Rectal smooth muscle tissue (tissue), 1 donor: Measurements from ENCODE around the gene SECISBP2.

Experiments
- H3K27ac ChIP-seq: one replicate; pipeline ENCODE4 v1.7.0; 2013; ENCODE audit warnings: low read depth, low read length, inconsistent platforms
- H3K27me3 ChIP-seq: one replicate; pipeline ENCODE4 v1.7.0; 2013; ENCODE audit warnings: low read length; ENCODE audit not compliant: control insufficient read depth, insufficient read depth
- H3K36me3 ChIP-seq: one replicate; pipeline ENCODE4 v1.7.0; 2013; ENCODE audit warnings: low read length; ENCODE audit not compliant: control insufficient read depth, insufficient read depth
- H3K4me1 ChIP-seq: one replicate; pipeline ENCODE4 v1.7.0; 2013; ENCODE audit warnings: low read length; ENCODE audit not compliant: control insufficient read depth, insufficient read depth
- H3K4me3 ChIP-seq: one replicate; pipeline ENCODE4 v1.7.0; 2013; ENCODE audit warnings: low read length
- H3K9ac ChIP-seq: one replicate; pipeline ENCODE4 v1.7.0; 2013; ENCODE audit warnings: low read length

The SECISBP2 gene

DNA sequence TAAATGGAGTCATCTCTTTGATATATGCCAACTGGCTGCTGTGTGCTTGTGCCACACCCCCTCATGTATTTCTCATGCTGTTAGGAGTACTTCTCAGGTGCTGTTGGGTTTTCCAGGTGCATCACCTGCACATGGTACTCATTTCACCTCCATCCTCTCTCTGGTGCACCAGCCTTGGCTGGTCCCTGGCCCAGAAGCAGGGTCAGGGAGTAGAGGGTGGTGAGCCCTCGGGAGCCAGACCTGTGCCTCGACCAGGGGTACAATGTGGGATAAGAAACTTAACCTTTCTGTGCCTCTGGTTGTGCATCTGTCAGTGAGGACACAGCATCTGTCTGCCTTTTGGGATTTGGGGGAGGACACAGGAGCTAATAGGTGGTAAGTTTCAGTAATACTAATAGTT, 38.5 kb downstream of the SECISBP2 start:
- Histone ChIP-seq H3K36me3 (peaks cover 54% of the 10 kb centered on the region), H3K27ac (no peak overlapping the region), H3K27me3 (no peaks in the 10 kb centered on the region)

GRCh38 chr9:89357331-89358197, 39.3 kb downstream of the SECISBP2 start:
- Histone ChIP-seq H3K4me3 (no peak overlapping the region), H3K9ac (no peak overlapping the region), H3K36me3 (peaks cover 57% of the 10 kb centered on the region), H3K27me3 (no peaks in the 10 kb centered on the region), H3K4me1 (no peaks in the 10 kb centered on the region), H3K27ac (no peak overlapping the region)

More for the DNA sequence above, 38.5 kb downstream of the SECISBP2 start:
- Histone ChIP-seq H3K4me1 (no peaks in the 10 kb centered on the region), H3K4me3 (no peak overlapping the region), H3K9ac (no peak overlapping the region)

GRCh38 chr9:89358376-89358916, 40.1 kb downstream of the SECISBP2 start:
- Histone ChIP-seq H3K27me3 (no peaks in the 10 kb centered on the region), H3K4me1 (no peaks in the 10 kb centered on the region), H3K9ac (no peak overlapping the region), H3K36me3 (peaks cover 54% of the 10 kb centered on the region), H3K27ac (no peak overlapping the region), H3K4me3 (no peak overlapping the region)

DNA sequence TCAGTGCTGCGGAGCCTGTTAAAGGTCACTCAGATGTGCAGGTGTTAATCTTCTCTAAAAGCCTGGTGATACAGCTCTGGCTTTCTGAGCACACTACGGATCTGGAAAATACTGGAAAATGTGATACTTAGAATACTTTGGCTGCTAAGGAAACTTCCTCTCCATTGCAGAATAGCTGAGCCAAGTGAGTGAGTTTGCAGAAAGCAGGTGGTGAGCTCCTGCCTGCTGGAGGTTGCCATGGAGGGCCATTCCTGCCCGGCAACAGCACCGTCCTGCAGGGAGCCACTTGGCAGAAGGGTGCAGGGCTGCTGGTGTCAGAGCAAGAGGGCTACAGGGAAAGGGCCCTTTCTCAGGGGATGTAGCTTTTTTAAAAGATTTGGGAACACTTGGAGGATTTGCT, 40.7 kb downstream of the SECISBP2 start:
- Histone ChIP-seq H3K9ac (no peak overlapping the region), H3K4me1 (no peaks in the 10 kb centered on the region), H3K27me3 (no peaks in the 10 kb centered on the region), H3K36me3 (peaks cover 52% of the 10 kb centered on the region), H3K27ac (no peak overlapping the region), H3K4me3 (no peak overlapping the region)

DNA sequence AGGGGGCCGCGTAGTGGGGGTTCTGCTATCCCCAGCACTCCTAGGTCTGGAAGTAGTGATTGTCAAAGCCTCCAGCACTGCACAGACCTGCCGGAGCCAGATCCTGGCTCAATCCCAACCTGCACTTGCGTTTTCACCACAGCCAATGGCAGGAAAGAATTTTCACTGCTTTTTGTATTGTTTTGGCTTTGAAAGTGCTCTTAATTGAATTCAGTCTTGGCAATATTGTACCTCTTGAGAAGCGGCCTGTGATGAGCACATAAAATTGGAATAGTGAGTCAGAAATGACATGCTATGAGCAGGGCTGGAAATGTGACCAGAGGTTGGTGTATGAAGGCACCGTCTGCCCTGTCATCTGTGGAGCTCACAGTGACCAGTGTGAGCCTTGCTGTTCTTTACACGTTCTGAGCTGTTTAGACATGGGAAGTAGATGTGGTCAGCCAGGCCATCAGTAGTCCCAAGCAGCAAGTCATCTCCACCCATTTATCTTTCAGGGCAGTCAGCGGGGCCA, 41.5 kb downstream of the SECISBP2 start:
- H3K4me1 ChIP-seq = no peaks in the 10 kb centered on the region
- no peak overlapping the region for H3K4me3 ChIP-seq
- H3K27ac ChIP-seq = no peak overlapping the region
- H3K36me3 ChIP-seq = peaks cover 45% of the 10 kb centered on the region
- H3K9ac ChIP-seq = no peak overlapping the region
- H3K27me3 ChIP-seq = no peaks in the 10 kb centered on the region

GRCh38 chr9:89360465-89360864, 42.2 kb downstream of the SECISBP2 start:
- H3K4me1 ChIP-seq = no peaks in the 10 kb centered on the region
- no peaks in the 10 kb centered on the region for H3K27me3 ChIP-seq
- peaks cover 39% of the 10 kb centered on the region for H3K36me3 ChIP-seq
- no peak overlapping the region for H3K27ac ChIP-seq
- no peak overlapping the region for H3K4me3 ChIP-seq
- H3K9ac ChIP-seq = no peak overlapping the region

DNA sequence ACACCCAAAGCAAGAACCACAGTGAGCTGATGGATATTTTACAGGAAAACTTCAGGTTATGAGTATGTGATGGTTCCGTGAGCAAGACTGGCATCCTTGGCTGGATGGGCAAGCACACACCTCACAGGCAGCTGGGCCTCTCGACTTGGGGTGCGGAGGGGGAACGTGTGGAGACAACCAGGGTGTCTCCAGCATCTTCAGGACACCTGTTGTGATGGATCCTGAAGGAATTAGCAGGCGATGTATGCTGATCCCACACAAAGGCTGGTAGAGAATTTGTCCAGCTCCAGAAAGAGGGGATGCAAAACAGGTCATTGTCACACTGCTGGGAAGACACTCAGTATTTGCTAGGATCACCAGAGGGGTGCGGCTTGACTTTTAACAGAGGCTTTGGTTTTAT, 42.7 kb downstream of the SECISBP2 start:
- H3K27ac ChIP-seq = no peak overlapping the region
- no peaks in the 10 kb centered on the region for H3K4me1 ChIP-seq
- no peaks in the 10 kb centered on the region for H3K27me3 ChIP-seq
- H3K9ac ChIP-seq = no peak overlapping the region
- peaks cover 39% of the 10 kb centered on the region for H3K36me3 ChIP-seq
- H3K4me3 ChIP-seq = no peak overlapping the region

GRCh38 chr9:89361816-89362646, 43.7 kb downstream of the SECISBP2 start:
- no peaks in the 10 kb centered on the region for H3K4me1 ChIP-seq
- H3K9ac ChIP-seq = no peak overlapping the region
- H3K36me3 ChIP-seq = peaks cover 32% of the 10 kb centered on the region
- H3K27ac ChIP-seq = no peak overlapping the region
- no peak overlapping the region for H3K4me3 ChIP-seq
- H3K27me3 ChIP-seq = no peaks in the 10 kb centered on the region

- Histone ChIP-seq H3K27me3 (no peaks in the 10 kb centered on the region), H3K9ac (no peak overlapping the region), H3K4me3 (no peak overlapping the region), H3K4me1 (no peaks in the 10 kb centered on the region), H3K36me3 (peaks cover 27% of the 10 kb centered on the region), H3K27ac (no peak overlapping the region)
Observed at GRCh38 chr9:89362647-89363310, 44.5 kb downstream of the SECISBP2 start.

GRCh38 chr9:89363311-89363670, 45.0 kb downstream of the SECISBP2 start:
- no peaks in the 10 kb centered on the region for H3K4me1 ChIP-seq
- H3K9ac ChIP-seq = no peak overlapping the region
- H3K27ac ChIP-seq = no peak overlapping the region
- H3K4me3 ChIP-seq = no peak overlapping the region
- H3K36me3 ChIP-seq = peaks cover 22% of the 10 kb centered on the region
- no peaks in the 10 kb centered on the region for H3K27me3 ChIP-seq

DNA sequence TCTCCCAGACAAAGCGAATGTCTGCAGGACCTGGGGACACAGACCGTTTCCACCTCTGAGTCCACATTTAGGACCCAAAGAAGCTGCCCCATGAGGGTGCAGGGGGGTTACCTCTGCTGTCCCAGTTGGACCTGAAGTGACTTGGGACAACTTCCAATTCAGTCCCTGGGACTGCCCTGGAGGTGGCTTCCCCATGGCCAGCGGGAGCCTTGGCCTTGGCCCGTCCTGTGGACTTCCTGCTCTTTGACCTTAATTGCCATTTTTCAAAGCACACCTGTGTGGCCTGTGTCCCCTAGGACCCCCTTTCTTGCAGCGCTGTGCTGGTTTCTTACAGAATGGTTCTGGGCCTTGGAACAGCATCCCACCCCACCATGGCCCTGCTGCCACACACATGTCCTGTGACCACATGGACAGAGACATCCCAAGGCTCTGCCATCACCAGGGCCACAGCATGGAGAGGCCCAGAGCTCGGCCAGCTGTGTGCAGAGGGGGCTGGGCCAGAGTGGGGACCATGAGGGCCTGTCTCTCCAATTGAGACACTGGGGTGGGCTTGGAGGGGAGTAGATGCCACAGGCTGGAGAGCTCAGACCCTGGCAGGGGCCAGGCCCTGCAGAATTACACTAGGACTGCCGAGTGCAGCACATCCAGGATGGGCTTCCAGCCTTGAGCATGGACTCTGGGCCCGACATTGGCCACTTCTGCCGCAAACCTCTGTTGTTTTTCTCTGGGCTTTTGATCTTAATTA, 45.8 kb downstream of the SECISBP2 start:
- Histone ChIP-seq H3K27me3 (no peaks in the 10 kb centered on the region), H3K4me3 (no peak overlapping the region), H3K27ac (no peak overlapping the region), H3K4me1 (no peaks in the 10 kb centered on the region), H3K36me3 (peaks cover 19% of the 10 kb centered on the region), H3K9ac (no peak overlapping the region)
